ENCODE measurements around the gene IL4R. TPM values are rescaled to one million over a fixed set of nuclear protein-coding genes. Genes with fewer than 3 reads are reported as not detected.

The IL4R gene
- total RNA-seq, 1 donor from 2014 or later: 9.6 TPM

DNA sequence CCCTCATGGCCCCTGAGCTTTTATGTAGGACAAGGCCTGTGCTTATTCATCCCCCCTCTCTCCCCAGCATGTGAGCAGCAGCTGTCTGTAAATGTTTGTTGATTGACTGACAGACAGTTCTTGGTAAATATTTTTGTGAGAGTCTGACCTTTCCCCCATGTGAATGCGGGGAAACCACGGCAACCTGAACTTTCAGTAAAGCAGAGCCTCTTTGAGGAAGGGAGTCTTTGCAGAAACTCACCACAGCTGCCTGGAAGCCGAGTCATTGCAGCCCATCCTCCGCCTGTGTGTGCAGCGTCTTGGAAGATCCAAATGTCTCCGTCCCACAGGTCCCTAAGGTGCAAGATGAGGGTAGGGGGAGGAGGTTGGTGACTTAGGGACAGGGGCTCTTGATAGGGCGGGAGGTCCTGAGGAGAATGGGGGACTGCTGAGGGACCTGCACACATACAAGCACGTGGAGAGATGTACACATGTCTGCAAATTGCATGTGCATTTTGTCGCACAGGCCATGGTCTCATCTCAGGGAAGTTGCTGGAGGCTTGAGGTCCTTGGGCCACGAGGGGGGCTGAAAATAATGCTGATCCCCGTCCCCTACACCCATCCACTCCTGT lies 65.2 kb downstream of the IL4R start:
- Histone ChIP-seq H2AFZ (replicated peaks) (no peak overlapping the region), H3K36me3 (no peaks in the 10 kb centered on the region), H3K27ac (no peak overlapping the region), H3K4me3 (no peak overlapping the region), H3F3A (ENCODE audit: low read depth) (no peaks in the 10 kb centered on the region), H3K4me2 (no peak overlapping the region), H3K9me3 (ENCODE audit: low read depth) (no peaks in the 10 kb centered on the region), H3K9ac (no peak overlapping the region), H3K4me1 (no peaks in the 10 kb centered on the region), H3K79me2 (ENCODE audit: low read depth) (no peaks in the 10 kb centered on the region), H4K20me1 (ENCODE audit: low read depth) (no peaks in the 10 kb centered on the region), H3K27me3 (no peaks in the 10 kb centered on the region)
- Mint-ChIP-seq H3K9me3 (peaks cover 3% of the 10 kb centered on the region), H3K27me3 (ENCODE audit: insufficient read depth, low read depth) (peaks cover 2% of the 10 kb centered on the region), H3K27ac (peak overlapping the region; percentile 64), H3K36me3 (peaks cover 1% of the 10 kb centered on the region), H3K4me1 (peaks cover 4% of the 10 kb centered on the region), H3K4me3 (no peak overlapping the region)
- DNase-seq (ENCODE audit: low spot score): no peak
- no peak for TF ChIP-seq EZH2 (IDR thresholded peaks at IDR 0.05)
- TF ChIP-seq CTCF (IDR thresholded peaks at IDR 0.05): no peak
- no peak for TF ChIP-seq EZH2phosphoT487 (IDR thresholded peaks at IDR 0.05)

DNA sequence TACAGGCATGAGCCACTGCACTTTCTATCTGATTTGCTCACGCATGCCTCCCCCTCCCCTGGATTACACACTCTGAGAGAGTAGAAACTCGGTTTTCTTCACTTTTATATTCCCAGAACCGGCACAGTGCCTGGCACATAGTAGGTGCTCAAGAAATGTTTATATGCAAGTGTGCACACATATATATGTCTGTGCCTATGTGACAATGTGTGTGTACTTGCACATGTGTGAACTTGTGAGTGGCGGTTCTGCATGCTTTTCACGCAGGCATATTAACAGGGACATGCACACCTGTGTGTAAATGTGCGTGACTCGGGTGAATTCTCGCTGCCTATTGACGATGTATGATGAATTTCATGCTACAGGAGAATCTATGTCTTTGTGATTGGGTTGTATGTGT lies 66.1 kb downstream of the IL4R start:
- TF ChIP-seq EZH2phosphoT487 (IDR thresholded peaks at IDR 0.05) (no peak), EZH2 (IDR thresholded peaks at IDR 0.05) (no peak), CTCF (IDR thresholded peaks at IDR 0.05) (no peak)
- Mint-ChIP-seq H3K36me3 (peaks cover 1% of the 10 kb centered on the region), H3K9me3 (peaks cover 11% of the 10 kb centered on the region), H3K4me3 (peak overlapping the region; percentile 0), H3K4me1 (peaks cover 4% of the 10 kb centered on the region), H3K27ac (no peak overlapping the region), H3K27me3 (ENCODE audit: insufficient read depth, low read depth) (peaks cover 4% of the 10 kb centered on the region)
- Histone ChIP-seq H3K4me2 (no peak overlapping the region), H3K4me3 (no peak overlapping the region), H3K4me1 (no peaks in the 10 kb centered on the region), H3K27ac (no peak overlapping the region), H3K9me3 (ENCODE audit: low read depth) (no peaks in the 10 kb centered on the region), H3F3A (ENCODE audit: low read depth) (no peaks in the 10 kb centered on the region), H2AFZ (replicated peaks) (no peak overlapping the region), H3K9ac (no peak overlapping the region), H3K36me3 (no peaks in the 10 kb centered on the region), H4K20me1 (ENCODE audit: low read depth) (no peaks in the 10 kb centered on the region), H3K27me3 (no peaks in the 10 kb centered on the region), H3K79me2 (ENCODE audit: low read depth) (no peaks in the 10 kb centered on the region)
- no peak for DNase-seq (ENCODE audit: low spot score)

- H3K4me1 Mint-ChIP-seq: peaks cover 4% of the 10 kb centered on the region
- DNase-seq (ENCODE audit: low spot score): no peak
- Histone ChIP-seq H3K9me3 (ENCODE audit: low read depth) (no peaks in the 10 kb centered on the region), H3K4me2 (no peak overlapping the region), H4K20me1 (ENCODE audit: low read depth) (no peaks in the 10 kb centered on the region), H3K79me2 (ENCODE audit: low read depth) (no peaks in the 10 kb centered on the region), H3K27ac (no peak overlapping the region), H3K4me3 (no peak overlapping the region), H3K36me3 (no peaks in the 10 kb centered on the region), H3K27me3 (no peaks in the 10 kb centered on the region), H3F3A (ENCODE audit: low read depth) (no peaks in the 10 kb centered on the region), H3K4me1 (no peaks in the 10 kb centered on the region), H3K9ac (no peak overlapping the region), H2AFZ (replicated peaks) (no peak overlapping the region)
- H3K4me3 Mint-ChIP-seq: no peak overlapping the region
- peaks cover 1% of the 10 kb centered on the region for H3K36me3 Mint-ChIP-seq
- TF ChIP-seq EZH2 (IDR thresholded peaks at IDR 0.05): no peak
- no peak for TF ChIP-seq EZH2phosphoT487 (IDR thresholded peaks at IDR 0.05)
- no peak for TF ChIP-seq CTCF (IDR thresholded peaks at IDR 0.05)
- H3K27ac Mint-ChIP-seq: no peak overlapping the region
- H3K9me3 Mint-ChIP-seq: peaks cover 11% of the 10 kb centered on the region
- peaks cover 4% of the 10 kb centered on the region for H3K27me3 Mint-ChIP-seq (ENCODE audit: insufficient read depth, low read depth)
Measured at GRCh38 chr16:27381236-27381635, 67.5 kb downstream of the IL4R start.
